ENCODE data around the gene COBLL1.

The COBLL1 gene

DNA sequence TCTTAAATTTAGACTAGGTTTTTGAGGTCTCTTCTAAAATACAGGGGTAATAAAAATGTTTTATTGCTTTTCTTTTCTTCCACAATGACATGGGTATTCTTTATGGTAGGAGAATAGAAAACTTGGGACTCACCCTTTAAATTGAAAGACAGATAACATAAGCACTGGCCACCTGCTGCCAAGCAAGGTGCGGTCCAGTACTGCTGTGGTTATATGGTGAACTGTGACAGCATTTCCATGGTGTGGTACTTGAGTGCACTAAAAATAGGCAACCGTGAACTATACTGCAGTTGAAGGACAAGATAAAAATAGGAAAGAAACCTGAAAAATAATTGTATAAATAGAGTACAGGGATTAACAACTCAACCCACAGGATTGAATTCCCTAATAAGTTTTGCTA, 165.9 kb downstream of the COBLL1 start:
- DNase-seq, result no peak

DNA sequence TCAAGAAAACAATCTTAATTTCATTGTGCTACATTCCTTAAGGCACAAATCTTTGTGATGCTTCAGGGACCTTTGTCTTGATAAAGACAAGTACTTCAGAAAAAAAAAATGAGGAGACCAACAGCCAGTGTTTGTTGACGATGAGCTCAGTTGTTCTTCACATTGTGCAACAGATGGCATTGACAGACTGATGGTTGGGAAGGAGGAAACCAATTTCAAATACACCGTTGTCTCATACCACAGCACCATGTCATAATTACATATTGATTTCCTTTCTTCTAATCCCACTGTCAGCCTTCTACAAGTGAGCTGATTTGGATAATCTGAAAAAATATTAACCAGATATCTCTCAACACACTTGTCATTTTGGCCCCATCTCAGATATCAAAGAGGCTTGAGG, 166.6 kb downstream of the COBLL1 start:
- DNase-seq, result no peak

DNA sequence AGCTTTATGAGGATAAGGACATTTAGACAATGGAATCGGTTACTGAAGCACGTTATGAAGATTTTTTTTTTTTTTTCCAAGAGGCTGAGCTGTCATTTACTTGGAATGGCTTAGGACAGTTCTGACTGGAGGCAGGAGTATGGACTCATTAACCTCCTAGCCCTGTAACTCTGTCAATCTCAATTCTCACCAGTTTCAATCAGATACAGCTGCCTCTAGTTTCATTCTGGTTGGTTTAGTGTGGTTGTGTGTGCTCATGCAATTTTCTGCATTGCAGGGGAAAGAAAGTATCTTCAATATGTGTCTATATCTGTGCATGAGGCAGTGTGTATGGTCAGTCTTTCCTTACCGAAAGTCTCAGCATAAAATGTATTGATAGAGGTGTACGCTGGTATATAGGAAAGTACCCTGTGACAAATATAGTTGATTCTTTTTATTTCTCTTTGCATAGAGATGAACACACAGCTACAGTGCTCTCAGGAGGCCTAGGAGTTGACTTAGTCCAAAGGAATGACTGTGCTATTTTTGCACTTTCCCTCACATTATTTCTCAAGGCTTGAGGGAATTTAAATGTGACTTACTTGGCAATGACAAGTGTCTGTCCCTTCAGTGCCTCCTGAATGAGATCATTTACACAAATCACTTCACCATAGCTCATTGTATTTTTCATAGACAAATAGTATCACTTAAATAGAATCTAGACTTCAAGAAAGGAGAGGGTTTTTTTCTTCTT, 169.8 kb downstream of the COBLL1 start:
- DNase-seq, result no peak

DNA sequence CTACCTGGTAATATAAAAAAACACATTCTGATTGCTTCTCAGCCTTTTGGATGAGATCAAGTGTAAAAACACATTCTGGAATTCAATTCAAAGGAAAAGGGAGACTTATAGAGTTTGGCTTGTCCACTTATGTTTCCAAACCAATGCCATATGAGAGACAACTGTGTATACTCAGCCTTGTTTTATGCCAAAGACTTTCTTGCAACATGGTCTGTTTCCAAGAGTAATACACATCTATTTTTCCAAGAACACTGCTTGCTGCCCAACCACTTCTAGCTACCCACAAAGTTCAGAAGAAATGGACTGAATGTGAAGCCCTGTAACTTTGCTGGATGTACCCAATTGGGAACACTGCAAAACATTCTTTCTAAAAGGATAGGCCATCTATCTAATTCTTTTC, 172.3 kb downstream of the COBLL1 start:
- no peak for DNase-seq

DNA sequence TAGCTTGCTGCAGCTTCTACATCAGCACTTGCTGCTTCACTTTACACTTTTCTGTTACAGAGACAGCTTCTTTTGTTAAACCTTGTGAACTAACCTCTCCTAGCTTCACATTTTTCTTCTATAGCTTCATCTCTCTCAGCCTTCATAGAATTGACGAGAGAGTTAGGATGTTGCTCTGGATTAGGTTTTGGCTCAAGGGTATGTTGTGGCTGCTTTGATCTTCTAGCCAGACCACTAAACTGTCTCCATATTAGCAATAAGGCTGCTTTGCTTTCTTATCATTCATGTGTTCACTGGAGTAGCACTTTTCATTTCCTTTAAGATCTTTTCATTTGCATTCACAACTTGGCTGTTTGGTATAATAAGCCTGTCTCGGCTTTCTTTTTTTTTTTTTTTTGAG, 174.1 kb downstream of the COBLL1 start:
- no peak for DNase-seq

DNA sequence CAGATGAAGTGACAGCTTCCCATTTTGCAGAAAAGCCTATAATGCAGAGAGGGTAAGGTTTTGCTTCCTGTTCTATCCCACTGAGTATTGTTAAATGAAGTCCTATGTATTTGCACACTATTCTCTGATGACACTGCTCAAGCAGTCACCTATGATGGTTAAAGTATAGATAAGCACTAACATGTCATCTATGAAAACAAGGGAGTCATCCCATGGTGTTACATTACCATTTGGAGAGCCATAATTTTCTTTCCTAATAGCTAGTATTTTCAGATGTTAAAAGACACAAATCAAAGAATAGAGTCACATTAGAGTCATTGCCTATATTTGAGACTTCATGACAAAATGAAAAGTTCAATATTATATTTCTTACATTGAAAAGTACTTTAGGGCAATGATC, 177.6 kb downstream of the COBLL1 start:
- no peak for DNase-seq

DNA sequence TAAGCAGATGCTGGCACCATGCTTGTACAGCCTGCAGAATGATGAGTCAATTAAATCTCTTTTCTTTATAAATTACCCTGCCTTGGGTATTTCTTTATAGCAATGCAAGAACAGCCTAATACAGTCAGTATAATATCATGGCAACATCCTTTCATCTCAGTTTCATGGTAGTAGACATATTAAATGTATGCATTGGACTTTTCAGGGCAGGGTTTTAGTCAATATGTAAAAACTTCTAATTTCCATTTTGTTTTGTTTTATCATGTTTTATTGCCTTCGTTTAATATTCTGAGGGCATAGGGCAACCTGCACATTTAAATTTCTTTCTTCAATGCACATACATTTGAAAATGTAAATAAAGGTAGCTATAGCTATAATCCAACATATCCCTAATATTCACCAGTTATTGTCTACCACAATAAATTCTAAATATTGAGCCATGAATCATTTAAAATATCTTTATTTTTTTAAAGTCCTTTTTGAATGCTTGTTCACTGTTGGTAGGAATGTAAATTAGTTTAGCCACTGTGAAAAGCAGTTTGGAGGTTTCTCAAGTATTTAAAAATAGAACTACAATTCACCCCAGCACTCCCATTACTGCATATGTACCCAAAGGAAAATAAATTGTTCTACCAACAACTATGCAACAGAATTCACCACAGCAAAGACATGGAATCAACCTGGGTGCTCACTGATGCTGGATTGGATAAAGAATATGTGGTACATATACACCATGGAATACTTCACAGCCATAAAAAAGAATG, 178.6 kb downstream of the COBLL1 start:
- DNase-seq, result no peak

DNA sequence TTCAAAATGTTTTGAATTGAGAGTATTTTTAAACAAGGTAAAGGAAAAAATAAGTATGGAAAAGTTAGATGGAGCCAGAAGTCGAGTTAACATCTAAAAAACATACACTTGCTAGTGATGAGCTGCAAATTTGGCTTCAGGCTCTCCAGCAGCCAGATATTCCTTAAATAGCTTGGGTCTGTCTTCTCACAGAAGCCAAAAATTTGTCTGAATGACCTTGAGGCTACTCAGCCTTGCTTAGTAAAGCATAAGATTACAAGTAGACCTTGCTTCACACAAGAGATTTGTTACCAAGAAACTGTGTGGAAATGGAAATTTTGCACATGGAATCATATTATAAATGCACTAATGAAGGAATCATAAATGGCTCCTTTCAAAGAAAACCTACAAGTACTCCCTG, 179.6 kb downstream of the COBLL1 start:
- DNase-seq, result no peak

DNA sequence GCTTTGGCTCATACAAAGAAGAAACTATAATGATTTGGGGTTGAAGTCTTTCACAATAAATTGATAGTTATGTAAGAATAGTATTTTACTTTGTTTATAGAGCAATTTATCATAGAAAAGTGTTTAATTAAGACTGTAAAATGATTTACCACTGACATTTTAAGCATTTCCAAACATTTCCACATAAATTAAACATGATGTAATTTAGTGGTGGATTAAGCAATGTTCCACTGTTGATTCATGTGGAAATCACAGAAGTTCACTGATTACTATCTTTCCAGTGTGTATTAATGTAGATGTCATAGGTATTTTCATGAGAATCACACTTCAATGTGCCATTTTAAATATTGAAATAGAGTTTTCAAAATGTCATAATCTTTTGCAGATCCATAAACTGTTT, 180.3 kb downstream of the COBLL1 start:
- no peak for DNase-seq

DNA sequence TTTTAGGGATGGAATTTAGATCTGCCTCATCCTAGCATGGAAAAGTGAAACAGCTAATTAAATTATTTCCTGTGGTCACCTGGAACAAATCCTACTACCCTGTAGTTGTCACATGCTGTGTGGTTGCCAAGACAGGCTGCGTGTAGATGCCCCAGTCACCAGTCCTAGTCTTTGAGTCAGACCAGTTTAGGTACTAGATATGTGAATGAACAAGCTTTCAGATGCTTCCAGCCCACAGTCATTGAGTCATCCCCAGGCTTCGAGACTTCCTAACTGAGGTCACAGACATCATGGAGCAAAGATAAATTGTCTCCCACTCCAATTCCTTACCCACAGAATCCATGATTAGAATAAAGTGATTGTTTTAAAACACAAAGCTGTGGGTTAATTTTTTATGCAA, 184.5 kb downstream of the COBLL1 start:
- DNase-seq, result no peak

DNA sequence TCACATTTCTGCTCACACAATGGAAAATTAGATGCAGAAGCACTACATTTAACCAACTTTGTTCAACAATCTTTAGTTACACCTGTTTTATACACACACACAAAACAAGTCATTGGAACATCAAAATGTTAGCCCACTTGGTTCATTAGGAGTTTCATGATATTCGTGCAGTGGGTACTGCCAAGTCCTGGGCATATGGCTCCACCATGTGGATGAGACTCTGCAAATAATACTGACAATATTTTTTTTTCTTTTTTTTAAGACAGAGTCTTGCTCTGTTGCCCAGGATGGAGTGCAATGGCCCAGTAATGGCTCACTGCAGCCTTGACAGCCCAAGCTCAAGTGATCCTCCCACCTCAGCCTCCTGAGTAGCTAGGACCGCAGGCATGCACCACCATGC, 185.9 kb downstream of the COBLL1 start:
- no peak for DNase-seq

DNA sequence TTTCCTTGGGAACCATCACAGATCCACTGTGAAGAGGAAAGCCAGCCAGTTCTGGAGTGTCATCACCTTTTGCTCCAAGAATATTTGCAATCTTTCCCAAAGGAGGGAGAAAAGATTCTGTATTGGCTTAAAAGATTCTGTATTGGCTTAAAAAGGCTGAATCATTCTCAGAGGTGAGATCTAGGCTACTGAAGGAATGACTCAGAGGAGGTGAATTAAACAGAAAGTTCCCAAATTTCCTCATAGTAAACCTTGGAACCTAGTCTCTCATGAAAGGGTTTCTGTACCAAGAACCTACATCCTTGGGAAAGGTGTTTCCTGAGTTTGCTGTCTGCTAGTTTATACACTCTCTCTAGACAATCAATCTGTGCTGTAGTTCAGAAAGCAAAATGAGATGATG, 186.3 kb downstream of the COBLL1 start:
- DNase-seq, result no peak

DNA sequence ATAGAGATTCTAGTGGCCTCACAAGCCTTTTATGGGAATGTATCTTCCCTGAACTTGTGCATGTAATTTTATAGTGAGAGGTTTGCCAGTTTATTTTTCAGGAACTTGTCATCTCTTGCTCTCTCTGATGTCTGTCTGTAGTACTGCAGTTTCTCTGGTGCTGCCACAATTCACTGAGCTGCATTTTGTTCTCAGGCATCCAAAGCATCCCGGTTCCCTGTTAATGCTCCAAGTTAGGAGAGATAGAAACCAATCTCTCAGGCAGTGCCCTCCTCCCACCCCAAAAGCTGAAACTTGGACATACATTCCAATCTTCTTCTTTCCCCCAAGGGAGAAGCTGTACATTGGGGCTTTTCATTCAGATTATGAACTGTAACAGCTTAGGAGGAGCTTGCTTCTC, 190.3 kb downstream of the COBLL1 start:
- no peak for DNase-seq

DNA sequence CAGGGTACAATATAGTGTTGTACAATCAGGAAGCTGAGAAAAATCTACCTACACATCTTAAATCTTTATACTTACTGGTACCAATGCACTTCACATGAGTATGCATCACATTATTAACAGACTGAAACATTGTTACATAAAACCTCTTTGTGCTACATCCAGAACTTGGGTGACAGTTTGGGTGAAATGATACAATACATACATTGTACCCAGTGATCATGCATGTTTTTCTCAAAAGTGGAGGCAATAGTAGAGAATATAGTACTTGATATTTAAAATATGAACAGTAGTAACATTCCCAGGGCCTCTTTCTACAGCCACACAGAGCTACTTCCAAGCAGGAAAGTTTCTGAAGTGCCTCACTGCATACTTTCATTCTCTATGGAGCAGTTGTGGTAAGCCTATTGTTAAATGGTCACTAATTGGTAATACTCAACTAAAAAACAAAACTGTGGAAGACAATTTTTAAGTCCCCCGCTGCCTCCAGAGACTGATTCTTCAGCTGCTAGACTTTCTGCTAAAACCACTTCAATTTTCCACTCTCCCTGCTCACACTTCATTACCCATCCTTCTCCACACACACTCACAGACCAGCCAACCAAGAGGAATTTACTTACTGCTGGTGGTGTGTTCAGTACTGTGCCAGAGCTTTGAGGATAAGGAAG, 197.5 kb downstream of the COBLL1 start:
- DNase-seq, result no peak

DNA sequence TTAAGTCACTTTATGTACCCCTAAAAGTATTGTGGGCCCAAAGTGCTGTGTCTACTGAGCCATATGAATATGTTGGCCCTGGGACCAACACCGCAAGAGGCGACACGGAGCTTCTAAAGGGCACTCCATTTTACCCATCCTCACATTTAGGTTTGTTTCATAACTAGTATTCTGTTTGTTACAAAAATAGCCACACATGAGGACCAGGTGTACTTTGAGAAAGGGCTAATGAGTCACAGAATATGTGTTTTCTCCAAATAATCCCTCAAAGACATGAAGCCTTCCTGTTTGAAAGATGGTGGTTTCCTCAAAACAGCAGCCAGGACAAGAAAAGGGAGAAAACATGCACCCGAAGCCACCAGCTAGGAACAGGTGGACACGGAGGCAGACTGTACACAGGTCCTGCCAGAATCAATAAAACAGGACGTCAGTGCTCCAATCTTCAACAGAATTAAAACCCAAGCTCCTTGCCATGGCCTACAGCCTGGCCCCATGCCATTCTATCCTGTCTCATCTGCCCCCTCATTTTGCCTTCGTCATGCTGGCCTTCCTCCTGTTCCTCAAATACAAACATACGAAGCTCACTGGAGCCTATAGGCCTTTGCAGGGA, 198.6 kb downstream of the COBLL1 start:
- no peak for DNase-seq

DNA sequence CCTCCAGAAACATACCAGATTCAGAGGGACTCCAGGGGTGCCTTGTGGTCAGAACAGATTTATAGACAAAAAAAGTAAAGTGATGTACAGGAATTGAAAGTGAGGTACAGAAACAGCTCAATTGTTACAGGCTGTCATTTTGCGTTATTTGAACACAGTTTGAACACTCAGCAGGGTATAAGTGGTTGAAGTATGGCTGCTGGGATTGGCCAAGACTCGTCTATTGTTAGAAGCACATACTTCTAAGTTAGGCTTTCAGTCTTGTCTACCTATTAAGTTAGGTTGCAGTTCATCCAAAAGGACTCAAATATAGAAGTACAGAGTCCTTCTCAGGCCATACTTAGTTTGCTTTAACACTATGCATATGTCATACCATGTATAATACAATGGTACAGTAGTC, 199.4 kb downstream of the COBLL1 start:
- no peak for DNase-seq

Measured in DMS79 (cell line).